Chondrocyte (in vitro differentiated cells): ENCODE measurements around the gene UCHL3. TPM values are rescaled to one million over a fixed set of nuclear protein-coding genes. Genes with fewer than 3 reads are reported as not detected.

ENCODE experiments used
- DNase-seq: peaks from one replicate; pipeline ENCODE4 v3.0.0; 2021; ENCODE audit warnings: mixed read lengths, low spot score
- H3K27ac Mint-ChIP-seq: one replicate; pipeline ENCODE4 v1.8.0; 2021; ENCODE audit warnings: mild to moderate bottlenecking, moderate library complexity, mixed read lengths; ENCODE audit not compliant: unreplicated experiment
- H3K27me3 Mint-ChIP-seq: 2 replicates; pipeline ENCODE4 v1.8.0; 2021; ENCODE audit warnings: low read depth, mixed read lengths
- H3K36me3 Mint-ChIP-seq: 2 replicates; pipeline ENCODE4 v1.8.0; 2021; ENCODE audit warnings: low read depth, mixed read lengths
- H3K4me1 Mint-ChIP-seq: 2 replicates; pipeline ENCODE4 v1.8.0; 2021; ENCODE audit warnings: low read depth, mild to moderate bottlenecking, mixed read lengths
- H3K4me3 Mint-ChIP-seq: one replicate; pipeline ENCODE4 v1.8.0; 2021; ENCODE audit warnings: mild to moderate bottlenecking, moderate library complexity, mixed read lengths; ENCODE audit not compliant: unreplicated experiment
- H3K9me3 Mint-ChIP-seq: 2 replicates; pipeline ENCODE4 v1.8.0; 2021; ENCODE audit warnings: low read depth, mixed read lengths
- total RNA-seq: library from RNA; stranded (reverse); gene quantifications from 3 replicates; pipeline ENCODE4 v1.2.1, GENCODE V29; 2021
- TF ChIP-seq, protein P1 (sequence below): fragments of 200-600 bp; sonication (generic); IDR thresholded peaks from 2 replicates; pipeline ENCODE4 v1.5.0; 2021; ENCODE audit warnings: antibody characterized with exemption, mild to moderate bottlenecking, moderate library complexity

The UCHL3 gene
- total RNA-seq, 1 donor from 2014 or later, result 29.5 TPM

DNA sequence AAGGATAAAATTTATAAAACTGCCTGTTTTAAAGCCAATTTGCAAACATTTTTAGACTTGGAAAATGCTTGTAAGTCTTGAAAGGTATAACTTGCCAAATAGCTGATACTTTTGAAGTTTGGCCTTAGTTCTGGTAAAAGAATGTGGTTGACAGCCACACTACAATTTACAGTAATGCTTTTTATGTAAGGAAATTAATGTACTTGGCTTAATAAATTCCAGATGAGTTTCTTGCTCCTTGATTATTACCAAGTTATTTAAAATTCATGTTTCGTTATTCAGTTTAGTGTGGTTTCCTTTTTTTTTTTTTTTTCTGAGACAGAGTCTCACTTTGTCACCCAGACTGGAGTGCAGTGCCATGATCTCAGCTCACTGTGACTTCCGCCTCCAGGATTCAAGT is 101.4 kb downstream of the UCHL3 start:
- TF ChIP-seq, protein P1, sequence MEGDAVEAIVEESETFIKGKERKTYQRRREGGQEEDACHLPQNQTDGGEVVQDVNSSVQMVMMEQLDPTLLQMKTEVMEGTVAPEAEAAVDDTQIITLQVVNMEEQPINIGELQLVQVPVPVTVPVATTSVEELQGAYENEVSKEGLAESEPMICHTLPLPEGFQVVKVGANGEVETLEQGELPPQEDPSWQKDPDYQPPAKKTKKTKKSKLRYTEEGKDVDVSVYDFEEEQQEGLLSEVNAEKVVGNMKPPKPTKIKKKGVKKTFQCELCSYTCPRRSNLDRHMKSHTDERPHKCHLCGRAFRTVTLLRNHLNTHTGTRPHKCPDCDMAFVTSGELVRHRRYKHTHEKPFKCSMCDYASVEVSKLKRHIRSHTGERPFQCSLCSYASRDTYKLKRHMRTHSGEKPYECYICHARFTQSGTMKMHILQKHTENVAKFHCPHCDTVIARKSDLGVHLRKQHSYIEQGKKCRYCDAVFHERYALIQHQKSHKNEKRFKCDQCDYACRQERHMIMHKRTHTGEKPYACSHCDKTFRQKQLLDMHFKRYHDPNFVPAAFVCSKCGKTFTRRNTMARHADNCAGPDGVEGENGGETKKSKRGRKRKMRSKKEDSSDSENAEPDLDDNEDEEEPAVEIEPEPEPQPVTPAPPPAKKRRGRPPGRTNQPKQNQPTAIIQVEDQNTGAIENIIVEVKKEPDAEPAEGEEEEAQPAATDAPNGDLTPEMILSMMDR, result no peak
- no peaks in the 10 kb centered on the region for H3K9me3 Mint-ChIP-seq
- H3K27ac Mint-ChIP-seq, result no peak overlapping the region
- no peak overlapping the region for H3K4me3 Mint-ChIP-seq
- no peaks in the 10 kb centered on the region for H3K27me3 Mint-ChIP-seq
- H3K4me1 Mint-ChIP-seq, result peaks cover 52% of the 10 kb centered on the region
- DNase-seq, result no peak
- peaks cover 22% of the 10 kb centered on the region for H3K36me3 Mint-ChIP-seq

DNA sequence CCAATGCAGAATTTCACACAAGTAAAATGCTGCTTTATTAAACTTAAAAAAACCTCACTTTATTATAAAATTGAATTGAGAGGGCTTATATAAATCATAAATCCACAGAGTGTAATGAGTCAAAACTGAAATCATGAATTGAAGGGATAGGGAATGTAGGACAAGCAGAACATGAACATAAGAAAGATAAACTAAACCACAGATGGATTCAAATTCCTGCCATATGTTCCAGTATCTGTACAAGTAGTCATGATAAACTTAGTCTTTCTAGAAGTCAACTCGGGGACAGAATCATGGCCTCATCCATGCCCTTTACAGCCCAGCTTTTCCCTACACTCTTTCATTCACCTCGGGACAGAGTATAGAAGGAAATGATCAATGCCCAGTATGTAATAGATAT is 103.1 kb downstream of the UCHL3 start:
- TF ChIP-seq, protein P1, result no peak
- Mint-ChIP-seq H3K4me1 (peaks cover 50% of the 10 kb centered on the region), H3K27ac (no peak overlapping the region), H3K27me3 (no peaks in the 10 kb centered on the region), H3K9me3 (no peaks in the 10 kb centered on the region), H3K36me3 (peaks cover 17% of the 10 kb centered on the region), H3K4me3 (no peak overlapping the region)
- DNase-seq, result no peak

Other genes with a start within 250 kb of the UCHL3 start
- 5.7 to 8.2 TPM (median 6.0 TPM) in 3 replicates for gene TBC1D4, start 67.6 kb upstream of the UCHL3 start, total RNA-seq
- 131 to 140 TPM (median 134 TPM) in 3 replicates for gene COMMD6, start 11.9 kb upstream of the UCHL3 start, total RNA-seq
- gene LMO7, start 86.5 kb downstream of the UCHL3 start, total RNA-seq, result 199 to 335 TPM (median 201 TPM) in 3 replicates